NCI-H446 treated with DMSO at 0.1 percent for 48 hours (cell line): Measurements from ENCODE around the gene CCIN.

Source experiments
- DNase-seq: peaks from one replicate; lab custom pipeline; 2025; lab: John Stamatoyannopoulos, UW

CCIN gene

GRCh38 chr9:36191290-36191645 lies 22.1 kb downstream of the CCIN start:
- no peak for DNase-seq

- DNase-seq, result no peak
Measured at GRCh38 chr9:36191686-36192085, 22.5 kb downstream of the CCIN start.

GRCh38 chr9:36192196-36192595 lies 23.0 kb downstream of the CCIN start:
- DNase-seq, result no peak

GRCh38 chr9:36193023-36193422 lies 23.8 kb downstream of the CCIN start:
- DNase-seq, result no peak

DNA sequence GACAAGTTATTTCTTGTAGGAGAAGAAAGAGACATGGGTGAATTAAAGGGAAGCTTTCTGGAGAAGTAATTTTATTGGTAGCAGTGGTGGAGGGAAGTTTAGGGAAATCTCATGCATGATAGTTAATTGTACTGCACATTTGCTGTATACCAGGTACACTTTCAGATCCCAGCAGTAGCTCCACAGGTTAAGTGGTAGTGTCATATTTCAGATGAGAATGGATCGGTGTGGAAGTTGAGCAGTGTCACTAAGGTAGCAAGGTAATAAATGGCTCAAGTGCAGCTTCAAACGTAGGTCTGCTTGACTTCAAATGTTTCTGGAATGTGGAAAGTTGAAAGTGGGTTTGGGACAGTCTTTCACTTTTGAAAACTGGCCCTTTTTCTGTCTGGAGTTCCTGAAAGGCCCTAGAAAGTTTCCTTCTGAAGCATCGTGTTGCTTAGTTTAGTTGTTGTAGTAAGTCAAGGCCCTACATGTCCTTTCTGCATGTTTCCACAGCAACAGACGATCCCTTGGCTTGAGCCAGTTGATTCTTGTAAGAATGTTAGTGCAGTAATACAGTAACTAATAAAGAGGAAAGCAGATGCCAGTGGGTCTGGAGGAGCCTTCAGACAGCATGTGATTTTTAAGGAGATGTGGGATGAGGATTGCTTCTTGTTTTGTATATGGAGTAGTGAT lies 25.3 kb downstream of the CCIN start:
- DNase-seq, result no peak

GRCh38 chr9:36204906-36205547 lies 35.8 kb downstream of the CCIN start:
- DNase-seq, result no peak

DNA sequence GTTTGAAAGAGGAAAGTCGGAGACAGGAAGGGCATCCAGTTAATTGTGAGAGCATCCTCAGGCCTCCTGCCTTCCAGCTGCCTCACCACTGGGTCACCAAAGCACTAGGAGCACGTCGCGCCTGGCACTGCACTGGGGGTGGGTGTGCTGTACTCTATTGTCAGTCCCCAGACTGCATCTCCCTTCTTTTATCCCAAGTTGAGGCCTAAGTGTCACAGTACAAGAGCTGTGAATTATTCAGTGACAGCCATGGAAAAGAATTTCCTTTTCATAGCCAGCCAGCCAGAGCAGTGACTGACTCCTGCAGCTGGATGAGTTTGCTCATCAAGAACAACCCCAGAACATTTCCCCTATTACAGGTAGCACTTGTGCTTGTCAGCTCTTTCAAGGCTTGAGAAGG lies 37.8 kb downstream of the CCIN start:
- DNase-seq, result no peak

DNA sequence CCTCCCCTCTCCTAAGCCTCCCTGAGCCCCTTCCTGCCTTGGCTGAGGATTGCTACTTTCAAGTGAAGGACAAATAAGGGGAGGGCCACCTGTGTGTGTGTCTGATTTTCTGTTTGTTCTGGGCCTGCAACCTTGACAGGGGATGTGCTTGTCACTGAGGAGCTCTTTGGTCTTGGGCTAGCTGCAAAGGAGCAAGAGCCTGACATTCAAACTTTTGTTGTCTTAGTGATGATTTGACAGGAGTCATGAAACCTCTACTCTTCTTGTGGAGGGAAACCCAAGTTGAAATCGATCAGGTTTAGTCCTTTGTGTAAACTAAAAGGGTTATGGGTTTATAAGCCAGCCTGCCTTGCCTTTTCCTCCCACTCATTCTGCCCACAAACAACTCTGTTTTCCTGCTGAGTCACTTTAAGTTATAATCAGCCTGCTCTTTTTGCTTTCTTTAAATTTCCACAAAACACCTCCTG lies 38.4 kb downstream of the CCIN start:
- DNase-seq, result no peak

- no peak for DNase-seq
Measured at GRCh38 chr9:36208521-36209253, 39.5 kb downstream of the CCIN start.

DNA sequence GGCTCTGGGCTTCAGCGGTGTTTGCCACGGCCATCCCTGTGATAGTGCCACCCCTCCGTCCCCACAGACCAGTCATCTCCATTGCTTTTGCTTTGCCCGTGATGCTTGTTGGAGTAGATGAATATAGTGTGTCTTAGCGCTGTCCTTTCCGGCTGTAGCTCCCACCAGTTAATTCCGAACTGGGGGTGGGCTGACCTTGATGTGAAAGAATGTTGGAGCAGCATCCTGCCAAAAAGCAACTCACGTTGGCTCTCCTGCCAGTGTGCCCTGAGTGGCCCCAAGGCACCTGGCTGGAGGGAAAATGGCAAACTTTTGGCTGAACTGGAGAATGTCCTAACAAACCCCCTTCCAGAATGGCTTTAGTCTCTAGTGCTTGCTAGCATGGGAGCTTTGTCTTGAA lies 41.5 kb downstream of the CCIN start:
- DNase-seq, result no peak

DNA sequence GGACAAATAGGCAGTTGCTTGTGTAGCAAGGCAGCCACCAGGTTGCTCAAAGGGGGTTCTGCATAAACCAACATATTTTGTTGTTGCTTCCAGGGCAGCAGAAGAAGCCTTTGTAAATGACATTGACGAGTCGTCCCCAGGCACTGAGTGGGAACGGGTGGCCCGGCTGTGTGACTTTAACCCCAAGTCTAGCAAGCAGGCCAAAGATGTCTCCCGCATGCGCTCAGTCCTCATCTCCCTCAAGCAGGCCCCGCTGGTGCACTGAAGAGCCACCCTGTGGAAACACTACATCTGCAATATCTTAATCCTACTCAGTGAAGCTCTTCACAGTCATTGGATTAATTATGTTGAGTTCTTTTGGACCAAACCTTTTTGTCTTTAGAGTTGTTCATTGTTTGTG lies 42.3 kb downstream of the CCIN start:
- DNase-seq, result no peak

- DNase-seq, result no peak
Measured at GRCh38 chr9:36213387-36213786, 44.2 kb downstream of the CCIN start.

GRCh38 chr9:36213989-36214388 lies 44.8 kb downstream of the CCIN start:
- DNase-seq, result no peak

DNA sequence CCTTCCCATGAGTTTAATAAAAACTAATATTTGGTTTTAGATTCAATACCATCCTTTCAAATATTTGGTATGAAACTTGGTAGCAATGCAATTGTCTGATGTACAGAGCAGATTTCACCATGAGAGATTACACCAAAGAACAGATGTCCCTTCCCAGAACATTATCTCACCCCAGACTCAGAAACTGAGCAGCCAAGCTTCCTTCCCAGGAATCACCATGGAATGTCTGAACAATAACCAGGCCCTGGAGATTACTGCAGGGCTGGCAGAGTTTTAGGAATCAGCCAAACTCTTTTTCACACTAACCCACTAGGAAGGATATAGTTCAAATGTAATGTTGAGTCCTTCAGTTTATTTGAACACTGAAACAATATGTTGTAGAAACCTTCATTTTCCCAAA lies 45.4 kb downstream of the CCIN start:
- DNase-seq, result no peak

DNA sequence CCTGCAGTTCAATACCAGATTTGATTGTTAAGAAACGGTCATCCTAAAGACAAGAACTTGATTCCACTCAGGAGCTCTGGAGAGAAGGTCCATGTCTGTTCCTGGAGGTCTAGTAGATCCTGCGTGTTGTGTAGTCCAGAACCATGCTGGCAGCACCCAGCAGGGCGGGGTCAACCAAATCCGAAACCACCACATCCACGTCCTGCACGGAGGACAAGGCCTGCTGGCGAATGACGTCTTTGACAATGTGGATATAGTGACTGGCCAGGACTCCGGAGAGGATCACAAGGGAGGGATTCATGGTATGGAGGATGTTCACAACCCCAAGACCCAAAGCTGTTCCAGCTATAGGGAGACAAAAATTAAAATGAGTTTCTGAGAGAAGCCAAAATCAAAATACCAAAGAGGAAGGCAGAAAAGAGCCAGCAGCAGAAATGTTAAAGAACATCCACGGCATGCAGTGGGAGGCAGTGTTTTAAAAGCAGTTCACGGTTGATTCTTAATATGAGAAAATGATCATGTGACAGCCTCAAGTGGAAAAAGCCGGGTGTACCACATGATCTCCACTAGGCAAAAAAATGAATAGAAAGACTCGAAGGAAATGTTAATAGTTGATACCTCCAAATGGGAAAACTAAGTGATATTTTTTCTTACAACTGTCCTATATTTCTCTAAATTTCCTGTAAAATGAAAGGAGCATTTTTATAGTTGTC lies 48.2 kb downstream of the CCIN start:
- no peak for DNase-seq

DNA sequence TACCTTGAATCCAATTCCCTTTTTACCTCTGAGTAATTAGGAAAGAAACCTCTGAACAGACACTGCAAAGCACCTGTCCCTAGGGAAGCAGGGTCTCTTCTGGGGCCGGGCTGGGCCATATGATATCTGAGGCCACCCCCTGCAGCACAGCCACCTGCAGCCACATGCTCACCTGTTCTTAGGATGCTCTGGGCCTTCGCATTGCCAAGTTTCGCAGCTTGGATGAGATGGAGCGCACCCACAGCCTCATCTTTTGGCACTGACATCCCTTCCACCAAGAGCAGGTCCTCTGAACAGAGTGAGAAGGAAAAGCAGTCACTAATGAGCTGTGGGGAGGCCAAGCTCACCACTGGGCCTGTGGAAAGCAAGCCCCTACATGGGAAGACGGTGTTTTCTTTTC lies 48.8 kb downstream of the CCIN start:
- DNase-seq, result no peak

GRCh38 chr9:36218411-36218901 lies 49.3 kb downstream of the CCIN start:
- DNase-seq, result no peak
